ENCODE data around the gene TAS2R31.

DNA sequence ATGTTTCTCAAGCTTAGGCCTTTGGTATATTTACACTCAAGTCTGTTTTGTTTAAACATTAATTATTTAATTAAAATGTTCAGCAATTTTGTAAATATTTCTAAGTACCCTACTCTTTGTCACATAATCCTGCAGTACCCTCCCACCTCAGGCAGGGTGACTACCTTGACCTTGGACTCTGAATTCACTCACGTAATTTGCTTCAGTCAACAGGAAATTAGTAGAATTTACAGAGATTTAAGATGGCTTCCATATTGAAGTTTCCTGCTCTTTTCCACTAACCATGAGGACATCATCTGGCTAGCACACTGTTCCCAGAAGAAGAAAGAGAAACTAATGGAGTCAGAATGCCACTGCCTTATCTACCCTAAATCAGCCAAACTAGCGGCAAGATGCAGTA, 7.8 kb downstream of the TAS2R31 start:
- TF ChIP-seq, protein P1, sequence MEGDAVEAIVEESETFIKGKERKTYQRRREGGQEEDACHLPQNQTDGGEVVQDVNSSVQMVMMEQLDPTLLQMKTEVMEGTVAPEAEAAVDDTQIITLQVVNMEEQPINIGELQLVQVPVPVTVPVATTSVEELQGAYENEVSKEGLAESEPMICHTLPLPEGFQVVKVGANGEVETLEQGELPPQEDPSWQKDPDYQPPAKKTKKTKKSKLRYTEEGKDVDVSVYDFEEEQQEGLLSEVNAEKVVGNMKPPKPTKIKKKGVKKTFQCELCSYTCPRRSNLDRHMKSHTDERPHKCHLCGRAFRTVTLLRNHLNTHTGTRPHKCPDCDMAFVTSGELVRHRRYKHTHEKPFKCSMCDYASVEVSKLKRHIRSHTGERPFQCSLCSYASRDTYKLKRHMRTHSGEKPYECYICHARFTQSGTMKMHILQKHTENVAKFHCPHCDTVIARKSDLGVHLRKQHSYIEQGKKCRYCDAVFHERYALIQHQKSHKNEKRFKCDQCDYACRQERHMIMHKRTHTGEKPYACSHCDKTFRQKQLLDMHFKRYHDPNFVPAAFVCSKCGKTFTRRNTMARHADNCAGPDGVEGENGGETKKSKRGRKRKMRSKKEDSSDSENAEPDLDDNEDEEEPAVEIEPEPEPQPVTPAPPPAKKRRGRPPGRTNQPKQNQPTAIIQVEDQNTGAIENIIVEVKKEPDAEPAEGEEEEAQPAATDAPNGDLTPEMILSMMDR (conservative IDR thresholded peaks at IDR 0.05), result no peak
- TF ChIP-seq EZH2 (IDR thresholded peaks at IDR 0.05; ENCODE audit: low read depth), result no peak

Measured in PC-9 (cell line).